Esophagus muscularis mucosa (tissue), 4 donors: ENCODE measurements around the gene MRGPRX1. TPM values are rescaled to one million over a fixed set of nuclear protein-coding genes. Genes with fewer than 3 reads are reported as not detected.

Experiments
- DNase-seq: peaks from one replicate; pipeline ENCODE4 v3.0.0-alpha.2; 2017; ENCODE audit errors: extremely low spot score
- H3K27ac ChIP-seq, 4 donors: fragments of 200-600 bp; sonication (generic); replicated peaks in 1 of 4; 1 replicate in 3 of 4; 2 replicates in 1 of 4; pipeline ENCODE4 v1.5.1; 2016 to 2019; ENCODE audit warnings: mild to moderate bottlenecking in 1 of 4
- H3K27me3 ChIP-seq, 4 donors: fragments of 200-600 bp; sonication (generic); one replicate each; pipeline versions ENCODE4 v1.5.1 to v1.6.0; 2016 to 2019
- H3K36me3 ChIP-seq, 4 donors: fragments of 200-600 bp; sonication (generic); one replicate each; pipeline ENCODE4 v1.5.1; 2016 to 2019
- H3K4me1 ChIP-seq, 4 donors: fragments of 200-600 bp; sonication (generic); one replicate each; pipeline ENCODE4 v1.5.1; 2016 to 2019
- H3K4me3 ChIP-seq, 4 donors: fragments of 200-600 bp; sonication (generic); 1 replicate in 2 of 4; 2 replicates in 2 of 4; pipeline ENCODE4 v1.5.1; 2016 to 2019; ENCODE audit warnings: mild to moderate bottlenecking in 4 of 4, moderate library complexity in 1 of 4
- H3K9me3 ChIP-seq, 4 donors: fragments of 200-600 bp; sonication (generic); 1 replicate in 3 of 4; 2 replicates in 1 of 4; pipeline ENCODE4 v1.5.1; 2016 to 2019
- CTCF ChIP-seq, 3 experiments: fragments of 200-600 bp in 2 of 3; fragments of 450-650 bp in 1 of 3; sonication (generic) in 2 of 3; IDR thresholded peaks; one replicate each; pipeline ENCODE4 v1.5.1; 2017 to 2019; ENCODE audit warnings: antibody characterized with exemption in 3 of 3, mild to moderate bottlenecking in 2 of 3, moderate library complexity in 1 of 3
- EP300 ChIP-seq: sonication (generic); formaldehyde crosslinking; IDR thresholded peaks from one replicate; pipeline ENCODE4 v1.6.1; 2017; ENCODE audit warnings: antibody characterized with exemption
- POLR2A ChIP-seq: fragments of 450-650 bp; IDR thresholded peaks from one replicate; pipeline ENCODE4 v1.6.1; 2017; ENCODE audit warnings: antibody characterized with exemption, moderate library complexity, mild to moderate bottlenecking, low read depth
- POLR2AphosphoS5 ChIP-seq, 2 donors: sonication (generic); formaldehyde crosslinking; IDR thresholded peaks; one replicate each; pipeline ENCODE4 v1.6.1; 2017; ENCODE audit warnings: antibody characterized with exemption in 2 of 2
- WGBS: methylation state at CpG from one replicate; pipeline ENCODE4 v1.1.5; 2018; 5-methylcytosine and 5-hydroxymethylcytosine counted together
- intact Hi-C: fragments of 100-400 bp; cut with DNase I; formaldehyde crosslinking; loops from one replicate; pipeline ENCODE4 v1.15.1; 2023
- total RNA-seq, 4 donors: library from RNA; depleted of rRNA; stranded (reverse); fragments of >200 nt; gene quantifications; one replicate each; pipeline versions ENCODE4 v1.1.0 to v1.2.1, GENCODE V29; 2016

MRGPRX1 gene
- not detected for total RNA-seq

- Histone ChIP-seq H3K36me3 (no peaks in the 10 kb centered on the region), H3K27me3 (no peaks in the 10 kb centered on the region), H3K4me1 (no peaks in the 10 kb centered on the region), H3K9me3 (no peaks in the 10 kb centered on the region), H3K4me3 (no peak within 1 kb of the TSS), H3K27ac (no peak within 1 kb of the TSS)
- no peak for TF ChIP-seq CTCF (IDR thresholded peaks at IDR 0.05)
- no peak for TF ChIP-seq EP300
- TF ChIP-seq POLR2A, result no peak
- TF ChIP-seq POLR2AphosphoS5 (IDR thresholded peaks at IDR 0.05), result no peak
- WGBS, result 81% methylated on average over 2 of the region's 2 CpGs
- intact Hi-C loops, result no loop called here
- DNase-seq, result no peak
Measured at GRCh38 chr11:18939314-18939713, at the start of gene MRGPRX1. TSS of gene MRGPRX1 (minus strand) at chr11:18939414. CDS start at chr11:18934784, 4,630 bp downstream.

- no peak for DNase-seq
- 85% methylated on average over 9 of the region's 9 CpGs for WGBS
- TF ChIP-seq POLR2A, result no peak
- no peak for TF ChIP-seq CTCF (IDR thresholded peaks at IDR 0.05)
- TF ChIP-seq POLR2AphosphoS5 (IDR thresholded peaks at IDR 0.05), result no peak
- TF ChIP-seq EP300, result no peak
- Histone ChIP-seq H3K9me3 (peaks cover 0 to 7% (median 2%) of the 10 kb centered on the region in 4 donors), H3K27ac (no peak overlapping the region), H3K4me3 (no peak overlapping the region), H3K4me1 (no peaks in the 10 kb centered on the region), H3K36me3 (no peaks in the 10 kb centered on the region), H3K27me3 (no peaks in the 10 kb centered on the region)
- intact Hi-C loops, result no loop called here
Measured at GRCh38 chr11:18987454-18988231, 48.4 kb upstream of the MRGPRX1 start.

DNA sequence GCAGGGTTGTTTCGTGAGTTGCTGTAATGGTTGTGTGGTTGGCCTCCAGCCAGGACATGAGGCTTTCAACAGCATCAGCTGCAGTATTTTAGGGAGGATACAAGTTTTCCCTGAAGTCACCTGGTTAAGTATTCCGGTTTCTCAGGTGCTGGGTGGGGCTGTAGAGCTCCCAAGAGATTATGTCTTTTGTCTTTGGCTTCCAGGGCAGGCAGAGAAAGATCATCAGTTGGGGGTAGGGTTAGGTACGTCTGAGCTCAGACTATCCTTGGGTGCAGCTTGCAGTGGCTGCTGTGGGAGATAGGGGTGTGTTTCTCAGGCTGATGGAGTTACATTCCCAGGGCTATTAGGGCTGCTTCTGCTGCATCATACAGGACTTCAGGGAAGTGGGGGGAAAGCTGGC lies 47.5 kb upstream of the MRGPRX1 start:
- Histone ChIP-seq H3K27me3 (no peaks in the 10 kb centered on the region), H3K36me3 (no peaks in the 10 kb centered on the region), H3K27ac (no peak overlapping the region), H3K4me1 (no peaks in the 10 kb centered on the region), H3K9me3 (peaks cover 0 to 1% (median 0%) of the 10 kb centered on the region in 4 donors), H3K4me3 (no peak overlapping the region)
- WGBS, result 43% methylated on average over 3 of the region's 3 CpGs
- intact Hi-C loops, result no loop called here
- TF ChIP-seq POLR2A (no peak), POLR2AphosphoS5 (IDR thresholded peaks at IDR 0.05) (no peak), CTCF (IDR thresholded peaks at IDR 0.05) (no peak), EP300 (no peak)
- no peak for DNase-seq

DNA sequence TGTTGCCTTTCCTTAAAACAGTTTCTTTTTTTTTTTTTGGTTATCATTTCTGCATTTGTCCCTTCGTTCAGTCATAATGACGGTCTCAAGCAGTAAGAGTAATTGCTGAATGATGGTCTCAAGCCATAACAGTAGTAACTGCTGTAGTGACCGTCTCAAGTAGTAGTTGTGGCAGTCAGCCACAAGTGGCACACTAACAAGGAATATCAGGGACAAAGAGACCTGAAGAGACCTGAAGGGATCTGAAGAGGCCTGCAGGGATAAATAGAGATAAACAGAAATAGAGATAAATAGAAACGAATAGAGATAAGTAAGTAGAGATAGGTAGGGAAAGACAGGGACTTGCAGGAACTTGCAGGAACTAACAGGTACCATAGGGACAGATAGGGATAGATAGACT lies 42.7 kb upstream of the MRGPRX1 start:
- Histone ChIP-seq H3K4me1 (no peaks in the 10 kb centered on the region), H3K9me3 (peaks cover 0 to 11% (median 6%) of the 10 kb centered on the region in 4 donors), H3K4me3 (no peak overlapping the region), H3K36me3 (no peaks in the 10 kb centered on the region), H3K27me3 (no peaks in the 10 kb centered on the region), H3K27ac (no peak overlapping the region)
- WGBS, result 69% methylated on average over 4 of the region's 4 CpGs
- intact Hi-C loops, result no loop called here
- no peak for DNase-seq
- TF ChIP-seq EP300, result no peak
- no peak for TF ChIP-seq POLR2AphosphoS5 (IDR thresholded peaks at IDR 0.05)
- TF ChIP-seq CTCF (IDR thresholded peaks at IDR 0.05), result no peak
- TF ChIP-seq POLR2A, result no peak

- H3K4me1 ChIP-seq, result no peaks in the 10 kb centered on the region
- TF ChIP-seq EP300 (no peak), POLR2AphosphoS5 (IDR thresholded peaks at IDR 0.05) (no peak), CTCF (IDR thresholded peaks at IDR 0.05) (no peak), POLR2A (no peak)
- H3K4me3 ChIP-seq, result no peak overlapping the region
- peaks cover 0 to 7% (median 6%) of the 10 kb centered on the region in 4 donors for H3K9me3 ChIP-seq
- 71% methylated on average over 1 of the region's 1 CpG for WGBS
- intact Hi-C loops, result no loop called here
- no peaks in the 10 kb centered on the region for H3K27me3 ChIP-seq
- no peaks in the 10 kb centered on the region for H3K36me3 ChIP-seq
- no peak for DNase-seq
- no peak overlapping the region for H3K27ac ChIP-seq
Measured at GRCh38 chr11:18974192-18974591, 35.0 kb upstream of the MRGPRX1 start.
